ENCODE measurements around the gene HLA-DPA1.

DNA sequence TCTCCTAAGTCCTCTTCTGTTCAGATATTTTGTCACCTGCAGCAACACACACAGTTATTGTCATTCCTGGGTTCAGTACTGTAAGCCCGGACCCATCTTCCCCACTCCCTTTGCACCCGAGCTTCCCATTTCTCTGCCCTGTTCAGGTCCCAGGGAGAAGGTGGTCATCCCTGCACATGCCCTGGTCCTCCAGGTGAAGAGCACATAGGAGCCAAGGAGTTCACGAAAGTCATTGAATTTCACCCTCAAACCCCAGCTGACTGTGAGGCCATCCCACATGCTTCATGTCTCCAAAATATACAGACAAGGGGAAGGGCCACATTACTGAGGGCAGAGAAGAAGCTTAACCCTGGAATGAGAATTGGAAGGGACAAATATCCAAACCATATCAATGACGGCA is 8.1 kb downstream of the HLA-DPA1 start:
- TF ChIP-seq EZH2phosphoT487 (IDR thresholded peaks at IDR 0.05; ENCODE audit: insufficient read depth, low read depth) (no peak), EZH2 (IDR thresholded peaks at IDR 0.05; ENCODE audit: insufficient read depth, poor library complexity, severe bottlenecking) (no peak)
